ENCODE results near the gene RPIA. TPM values are rescaled to one million over a fixed set of nuclear protein-coding genes. Genes with fewer than 3 reads are reported as not detected.
A peak's percentile ranks its signal among the peaks of the same experiment; 100 is the strongest.
"Not testable (repeated sequence)": the region's sequence is repeated elsewhere in the genome, so short reads cannot be mapped to it uniquely, and the experiment has no call there.

The RPIA gene
- total RNA-seq (2021) (20.5 and 21.3 TPM in 2 replicates), Bru-seq, nascent RNA (percentile 69 among the genes with signal in this experiment), BruChase-seq, experiment 1, labeled RNA remaining after a 2-hour chase (percentile 56 among the genes with signal in this experiment), BruChase-seq, experiment 2, labeled RNA remaining after a 6-hour chase (percentile 57 among the genes with signal in this experiment)
- long read RNA-seq, transcript RPIA-201 (9 exons, 1,848 nt), result major isoform, 24 of 35 reads
- long read RNA-seq, partial matches to known transcripts, result 4 of 35 reads
- long read RNA-seq, other reads (novel, unspliced or antisense), result 7 of 35 reads

DNA sequence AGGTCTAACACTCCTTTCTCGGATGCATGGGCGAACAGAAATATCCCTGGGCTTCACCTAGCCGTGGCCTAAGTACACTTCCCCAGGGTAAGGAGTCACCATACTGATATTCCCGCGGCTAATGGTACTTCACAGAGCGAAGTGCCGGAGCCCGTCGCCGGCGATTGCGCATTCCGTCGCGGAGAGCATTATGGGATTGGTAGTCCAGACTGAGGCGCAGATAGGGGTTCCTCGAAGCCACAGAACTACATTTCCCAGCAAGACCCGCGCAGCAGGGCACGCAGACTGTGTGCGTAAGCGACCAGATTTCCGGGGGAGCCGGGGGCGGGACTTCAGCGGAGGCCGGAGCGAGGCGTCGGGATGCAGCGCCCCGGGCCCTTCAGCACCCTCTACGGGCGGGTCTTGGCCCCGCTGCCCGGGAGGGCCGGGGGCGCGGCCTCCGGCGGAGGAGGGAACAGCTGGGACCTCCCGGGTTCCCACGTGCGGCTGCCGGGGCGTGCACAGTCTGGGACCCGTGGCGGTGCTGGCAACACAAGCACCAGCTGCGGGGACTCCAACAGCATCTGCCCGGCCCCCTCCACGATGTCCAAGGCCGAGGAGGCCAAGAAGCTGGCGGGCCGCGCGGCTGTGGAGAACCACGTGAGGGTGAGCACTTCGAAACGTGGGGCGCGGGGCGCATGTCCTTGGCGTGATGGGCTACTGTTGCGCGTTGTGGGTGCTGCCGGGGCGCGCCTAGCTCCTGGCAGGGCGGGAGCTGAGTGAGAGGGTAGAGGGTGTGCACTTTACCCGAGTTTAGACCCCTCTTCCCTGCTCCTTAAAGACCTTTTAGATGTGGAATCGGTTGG is at the start of gene RPIA:
RPIA (plus strand) TSS at position 335 of the 845 bp plus-strand sequence; CDS start at position 361, 26 bp downstream.
- H3F3A ChIP-seq (ENCODE audit: insufficient read depth, low read depth), result no peaks in the 10 kb centered on the region
- 0 out of 2 replicates have a peak, but pooled peaks cover 6% of the 10 kb centered on the region for H4K20me1 ChIP-seq (ENCODE audit: insufficient read depth)
- peak; percentile 96 to 97 for DNase-seq
- H3K4me2 ChIP-seq, result peak within 1 kb of the TSS; percentile 81
- peak within 1 kb of the TSS; percentile 98 for H2AFZ ChIP-seq
- BruUV-seq (replicated peaks), result no TSS peak
- H3K4me1 ChIP-seq (replicated peaks; ENCODE audit: insufficient read depth), result peaks cover 19% of the 10 kb centered on the region
- H3K79me2 ChIP-seq (ENCODE audit: low read depth), result peaks cover 57% of the 10 kb centered on the region
- H3K4me3 ChIP-seq, result peak within 1 kb of the TSS; percentile 84
- ChIA-PET POLR2A (ENCODE audit: unreplicated experiment) (interaction anchor here (0.5 kb wide), 1 partner anchor 617 kb away, joined by 6 read pairs; no protein-coding TSS in a partner anchor), CTCF (interaction anchor here (0.7 kb wide), 1 partner anchor 49 kb away, joined by 3 read pairs; no protein-coding TSS in a partner anchor)
- no peaks in the 10 kb centered on the region for H3K27me3 ChIP-seq (ENCODE audit: insufficient read depth, low read depth)
- TF ChIP-seq EZH2 (IDR thresholded peaks at IDR 0.05; ENCODE audit: low read depth), result no peak
- TF ChIP-seq, protein P1, sequence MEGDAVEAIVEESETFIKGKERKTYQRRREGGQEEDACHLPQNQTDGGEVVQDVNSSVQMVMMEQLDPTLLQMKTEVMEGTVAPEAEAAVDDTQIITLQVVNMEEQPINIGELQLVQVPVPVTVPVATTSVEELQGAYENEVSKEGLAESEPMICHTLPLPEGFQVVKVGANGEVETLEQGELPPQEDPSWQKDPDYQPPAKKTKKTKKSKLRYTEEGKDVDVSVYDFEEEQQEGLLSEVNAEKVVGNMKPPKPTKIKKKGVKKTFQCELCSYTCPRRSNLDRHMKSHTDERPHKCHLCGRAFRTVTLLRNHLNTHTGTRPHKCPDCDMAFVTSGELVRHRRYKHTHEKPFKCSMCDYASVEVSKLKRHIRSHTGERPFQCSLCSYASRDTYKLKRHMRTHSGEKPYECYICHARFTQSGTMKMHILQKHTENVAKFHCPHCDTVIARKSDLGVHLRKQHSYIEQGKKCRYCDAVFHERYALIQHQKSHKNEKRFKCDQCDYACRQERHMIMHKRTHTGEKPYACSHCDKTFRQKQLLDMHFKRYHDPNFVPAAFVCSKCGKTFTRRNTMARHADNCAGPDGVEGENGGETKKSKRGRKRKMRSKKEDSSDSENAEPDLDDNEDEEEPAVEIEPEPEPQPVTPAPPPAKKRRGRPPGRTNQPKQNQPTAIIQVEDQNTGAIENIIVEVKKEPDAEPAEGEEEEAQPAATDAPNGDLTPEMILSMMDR (conservative IDR thresholded peaks at IDR 0.05), result peak; percentile 15; the same call in 1 of the 2 replicates
- no peaks in the 10 kb centered on the region for H3K36me3 ChIP-seq (ENCODE audit: low read depth)
- intact Hi-C loops (cut with micrococcal nuclease; ENCODE audit: unreplicated experiment), result loop anchor here (5.0 kb wide), 1 partner anchor 46 kb away; no protein-coding TSS in a partner anchor
- peak within 1 kb of the TSS; percentile 61 for H3K27ac ChIP-seq
- H3K9me2 ChIP-seq (ENCODE audit: insufficient read depth), result no peaks in the 10 kb centered on the region
- H3K9me3 ChIP-seq (ENCODE audit: insufficient read depth, low read depth), result no peaks in the 10 kb centered on the region

DNA sequence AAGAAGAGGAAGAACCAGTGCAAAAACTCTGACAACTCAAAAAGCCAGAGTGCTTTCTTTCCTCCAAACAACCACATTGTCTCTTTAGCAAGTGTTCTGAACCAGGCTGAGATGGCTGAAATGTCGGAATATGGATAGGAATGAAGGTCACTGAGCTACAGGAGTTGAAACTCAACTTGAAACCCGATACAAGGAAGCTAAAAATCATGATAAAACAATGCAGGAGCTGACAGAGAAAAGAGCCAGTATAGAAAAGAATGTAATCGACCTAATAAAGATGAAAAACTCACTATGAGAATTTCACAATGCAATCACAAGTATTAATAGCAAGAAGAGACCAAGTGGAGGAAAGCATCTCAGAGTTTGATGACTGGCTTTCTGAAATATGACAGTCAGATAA is 49.2 kb upstream of the RPIA start:
- no peaks in the 10 kb centered on the region for H3K9me3 ChIP-seq (ENCODE audit: insufficient read depth, low read depth)
- H3F3A ChIP-seq (ENCODE audit: insufficient read depth, low read depth), result peaks cover 9% of the 10 kb centered on the region; the same call in 1 of the 2 replicates
- POLR2A ChIA-PET (ENCODE audit: unreplicated experiment), result interaction anchor here (0.8 kb wide), 1 partner anchor 28 kb away, joined by 3 read pairs; no protein-coding TSS in a partner anchor
- peak overlapping the region; percentile 31 for H3K4me2 ChIP-seq
- no peak overlapping the region for H3K4me3 ChIP-seq
- CTCF ChIA-PET, result no interaction called here
- H3K27me3 ChIP-seq (ENCODE audit: insufficient read depth, low read depth), result no peaks in the 10 kb centered on the region
- peak overlapping the region; percentile 30 for H3K27ac ChIP-seq
- no TSS peak for BruUV-seq (replicated peaks)
- intact Hi-C loops (cut with micrococcal nuclease; ENCODE audit: unreplicated experiment), result no loop called here
- DNase-seq, result peak in 1 of 2 experiments; percentile 50
- H4K20me1 ChIP-seq (ENCODE audit: insufficient read depth), result no peaks in the 10 kb centered on the region
- H2AFZ ChIP-seq, result no peak overlapping the region
- H3K79me2 ChIP-seq (ENCODE audit: low read depth), result no peaks in the 10 kb centered on the region
- peaks cover 38% of the 10 kb centered on the region for H3K4me1 ChIP-seq (replicated peaks; ENCODE audit: insufficient read depth)
- TF ChIP-seq, protein P1 (conservative IDR thresholded peaks at IDR 0.05), result no peak
- no peak for TF ChIP-seq EZH2 (IDR thresholded peaks at IDR 0.05; ENCODE audit: low read depth)
- no peaks in the 10 kb centered on the region for H3K9me2 ChIP-seq (ENCODE audit: insufficient read depth)
- no peaks in the 10 kb centered on the region for H3K36me3 ChIP-seq (ENCODE audit: low read depth)

DNA sequence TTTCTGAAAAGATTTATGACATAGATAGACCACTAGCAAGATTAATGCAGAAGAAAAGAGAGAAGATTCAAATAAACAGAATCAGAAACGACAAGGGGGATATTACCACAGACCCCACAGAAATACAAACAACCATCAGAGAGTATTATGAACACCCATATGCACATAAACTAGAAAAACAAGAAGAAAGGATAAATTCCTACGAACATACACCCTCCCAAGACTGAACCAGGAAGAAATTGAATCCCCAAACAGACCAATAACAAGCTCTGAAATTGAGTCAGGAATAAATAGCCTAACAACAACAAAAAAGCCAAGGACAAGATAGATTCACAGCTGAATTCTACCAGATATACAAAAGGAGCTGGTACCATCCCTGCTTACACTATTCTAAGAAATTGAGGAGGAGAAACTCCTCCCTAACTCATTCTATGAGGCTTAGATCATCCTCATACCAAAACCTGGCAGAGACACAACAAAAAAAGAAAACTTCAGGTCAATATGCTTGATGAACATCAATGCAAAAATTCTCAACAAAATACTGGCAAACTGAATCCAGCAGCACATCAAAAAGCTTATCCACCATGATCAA is 46.1 kb upstream of the RPIA start:
- DNase-seq; intact Hi-C loops (cut with micrococcal nuclease; ENCODE audit: unreplicated experiment); H3K9me3 ChIP-seq (ENCODE audit: insufficient read depth, low read depth); H4K20me1 ChIP-seq (ENCODE audit: insufficient read depth); H3F3A ChIP-seq (ENCODE audit: insufficient read depth, low read depth); H3K27ac ChIP-seq; BruUV-seq (replicated peaks); H3K4me2 ChIP-seq; H3K4me3 ChIP-seq; H3K27me3 ChIP-seq (ENCODE audit: insufficient read depth, low read depth); POLR2A ChIA-PET (ENCODE audit: unreplicated experiment); H3K79me2 ChIP-seq (ENCODE audit: low read depth); H3K9me2 ChIP-seq (ENCODE audit: insufficient read depth); H3K36me3 ChIP-seq (ENCODE audit: low read depth); H2AFZ ChIP-seq: not testable (repeated sequence)
- CTCF ChIA-PET, result interaction anchor here (0.7 kb wide), 1 partner anchor 11 kb away, joined by 15 read pairs; no protein-coding TSS in a partner anchor
- peaks cover 18% of the 10 kb centered on the region for H3K4me1 ChIP-seq (replicated peaks; ENCODE audit: insufficient read depth)
